HG03460 (cell line): ENCODE data around the gene GPR107.

Source experiments
- ATAC-seq: cut with Tn5 transposase; IDR thresholded peaks from one replicate; pipeline ENCODE4 v1.9.1; 2021; ENCODE audit not compliant: unreplicated experiment

The GPR107 gene

GRCh38 chr9:130027533-130028365, 26.0 kb upstream of the GPR107 start:
- no peak for ATAC-seq

GRCh38 chr9:130028493-130029222, 25.0 kb upstream of the GPR107 start:
- no peak for ATAC-seq

DNA sequence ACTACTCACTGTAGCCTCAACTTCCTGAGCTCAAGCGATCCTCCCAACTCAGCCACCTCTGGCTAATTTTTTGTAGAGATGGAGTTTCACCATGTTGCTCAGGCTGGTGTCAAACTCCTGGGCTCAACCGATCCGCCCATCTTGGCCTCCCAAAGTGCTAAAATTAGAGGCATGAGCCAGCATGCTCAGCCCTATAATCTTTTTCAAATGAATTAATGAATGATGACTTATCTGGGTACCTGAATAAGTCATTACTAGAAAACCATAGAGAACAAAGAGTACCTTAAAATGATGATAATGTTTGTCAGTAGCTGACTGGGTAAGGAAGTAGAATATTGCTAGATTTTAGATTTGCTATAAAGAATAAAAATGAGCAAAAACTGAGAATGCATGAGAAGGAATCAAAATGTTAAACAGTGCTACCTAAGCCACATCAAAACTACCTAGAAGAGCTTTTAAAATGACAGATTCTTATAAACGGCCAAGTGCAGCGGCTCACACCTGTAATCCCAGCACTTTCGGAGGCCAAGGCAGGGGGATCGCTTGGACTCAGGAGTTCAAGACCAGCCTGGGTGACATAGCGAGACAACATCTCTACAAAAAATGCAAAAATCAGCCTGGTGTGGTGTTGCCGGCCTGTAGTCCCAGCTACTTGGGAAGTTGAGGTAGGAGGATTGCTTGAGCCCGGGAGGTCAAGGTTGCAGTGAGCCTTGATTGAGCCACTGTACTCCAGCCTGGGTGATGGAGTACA, 24.3 kb upstream of the GPR107 start:
- ATAC-seq, result no peak

GRCh38 chr9:130030651-130031127, 23.0 kb upstream of the GPR107 start:
- no peak for ATAC-seq

DNA sequence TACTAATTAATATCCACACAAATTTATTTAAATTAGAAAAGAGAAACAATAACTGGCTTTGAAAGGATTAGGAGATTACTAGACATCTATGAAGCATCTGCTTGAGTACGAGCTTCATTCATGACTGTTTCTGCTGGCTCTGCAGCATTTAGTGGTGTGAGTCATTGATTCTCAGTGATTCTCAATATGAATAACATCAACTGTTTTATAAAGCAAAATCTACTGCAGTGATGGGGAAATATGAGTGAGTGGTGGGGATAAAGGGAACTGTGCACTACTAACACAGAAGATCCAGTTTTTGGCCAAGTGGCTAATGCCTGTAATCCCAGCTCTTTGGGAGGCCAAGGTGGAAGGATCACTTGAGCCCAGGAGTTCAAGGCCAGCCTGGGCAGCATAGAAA, 19.1 kb upstream of the GPR107 start:
- ATAC-seq, result no peak

- no peak for ATAC-seq
These were observed 17.6 kb upstream of the GPR107 start for GRCh38 chr9:130036099-130036498.

GRCh38 chr9:130039528-130040147, 14.1 kb upstream of the GPR107 start:
- peak; percentile 29 for ATAC-seq

DNA sequence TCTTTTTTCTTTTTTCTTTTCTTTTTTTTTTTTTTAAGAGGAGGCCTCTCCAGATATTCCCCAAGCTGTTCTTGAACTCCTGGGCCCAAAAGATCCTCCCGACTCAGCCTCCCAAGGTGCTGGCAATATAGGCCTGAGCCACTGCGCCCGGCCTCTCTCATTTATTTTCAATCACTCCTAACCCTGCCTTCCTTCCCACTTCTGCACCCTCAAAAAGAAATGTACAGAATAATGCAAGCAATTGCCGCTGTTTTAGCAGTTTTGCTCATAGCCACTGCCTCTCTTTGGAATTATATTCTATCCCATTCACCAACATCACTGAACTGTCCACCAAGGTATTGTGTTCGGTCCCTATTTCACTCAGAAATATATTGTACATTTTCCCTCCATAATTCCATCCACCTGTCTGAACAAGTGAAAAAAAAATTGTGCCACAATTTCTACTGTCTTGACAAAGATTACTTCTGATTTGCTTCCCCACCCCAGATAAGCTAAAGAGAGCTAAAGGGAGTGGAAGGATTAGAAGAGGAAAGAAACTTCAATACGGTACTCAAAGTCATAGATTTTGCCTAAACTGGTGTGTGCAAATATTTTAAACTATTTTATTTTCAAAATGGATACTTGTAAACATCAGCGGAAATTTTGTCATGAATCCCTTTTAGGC, 12.6 kb upstream of the GPR107 start:
- no peak for ATAC-seq

GRCh38 chr9:130041648-130042405, 11.9 kb upstream of the GPR107 start:
- ATAC-seq, result no peak

DNA sequence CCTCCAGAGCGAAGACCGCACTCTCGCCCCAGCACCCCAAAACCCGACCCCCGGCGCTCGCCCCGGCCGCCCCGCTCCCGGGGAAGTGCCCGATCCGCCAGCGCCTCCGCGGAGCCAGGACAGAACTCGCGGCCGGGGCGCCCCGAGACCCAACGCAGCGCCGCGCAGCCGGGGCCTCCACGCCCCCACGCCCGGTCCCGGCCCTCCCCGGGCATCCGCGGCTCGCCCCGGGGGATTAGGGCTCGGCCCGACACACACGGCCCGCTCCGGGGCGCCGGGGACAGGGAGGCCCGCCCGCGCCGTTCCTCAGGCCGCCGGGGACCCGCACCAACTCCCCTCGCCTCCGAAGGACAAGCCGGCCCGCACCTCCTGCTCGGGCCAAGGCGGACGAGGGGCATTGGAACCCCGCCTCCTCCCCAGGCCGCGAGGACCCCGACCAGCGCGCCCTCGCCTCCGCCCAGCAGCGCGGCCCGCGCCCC, 11.3 kb upstream of the GPR107 start:
- no peak for ATAC-seq

- peak; percentile 35 for ATAC-seq
These were observed 10.6 kb upstream of the GPR107 start, which contains the start of gene FNBP1 for GRCh38 chr9:130042885-130043653. FNBP1 (minus strand) TSS chr9:130043189; CDS start chr9:130042975, 214 bp downstream.

- no peak for ATAC-seq
These were observed 9.8 kb upstream of the GPR107 start for GRCh38 chr9:130043654-130044623.

GRCh38 chr9:130045725-130046450, 7.8 kb upstream of the GPR107 start:
- ATAC-seq, result no peak

DNA sequence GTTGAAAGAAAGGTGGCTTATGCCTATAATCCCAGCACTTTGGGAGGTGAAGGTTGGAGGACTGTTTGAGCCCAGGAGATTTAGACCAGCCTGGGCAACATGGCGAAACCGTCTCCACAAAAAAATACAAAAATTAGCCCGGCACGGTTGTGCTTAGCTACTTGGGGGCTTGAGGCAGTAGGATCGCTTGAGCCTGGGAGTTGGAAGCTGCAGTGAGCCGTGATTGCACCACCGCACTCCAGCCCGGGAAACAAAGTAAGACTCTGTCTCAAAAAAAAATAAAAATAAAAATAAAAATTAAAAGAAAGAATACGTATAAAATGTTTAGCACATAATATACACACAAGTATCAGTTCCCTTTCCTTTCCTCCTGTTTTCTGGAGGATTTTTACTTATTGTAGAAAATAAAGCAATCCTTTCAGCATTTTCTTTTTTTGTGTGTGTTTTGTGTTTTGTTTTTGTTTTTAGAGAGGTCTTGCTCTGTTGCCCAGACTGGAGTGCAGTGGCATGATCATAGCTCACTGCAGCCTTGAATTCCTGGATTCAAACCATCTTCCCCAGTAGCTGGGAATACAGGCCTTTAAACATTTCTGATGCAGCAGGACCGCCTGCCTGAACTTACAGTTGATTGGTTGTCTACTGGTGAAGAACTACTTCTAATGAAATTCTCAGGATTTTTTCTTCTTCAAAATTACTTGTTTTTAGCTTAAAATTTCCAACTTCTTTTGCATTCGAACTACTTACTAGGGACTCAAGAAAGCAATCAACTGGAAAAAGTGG, 4.1 kb upstream of the GPR107 start:
- no peak for ATAC-seq

GRCh38 chr9:130050462-130050861, 3.2 kb upstream of the GPR107 start:
- no peak for ATAC-seq

- ATAC-seq, result no peak
These were observed 1.9 kb upstream of the GPR107 start for GRCh38 chr9:130051855-130052254.
